ENCODE results near the gene STRA8. TPM values are rescaled to one million over a fixed set of nuclear protein-coding genes. Genes with fewer than 3 reads are reported as not detected.

Gene STRA8, protein sequence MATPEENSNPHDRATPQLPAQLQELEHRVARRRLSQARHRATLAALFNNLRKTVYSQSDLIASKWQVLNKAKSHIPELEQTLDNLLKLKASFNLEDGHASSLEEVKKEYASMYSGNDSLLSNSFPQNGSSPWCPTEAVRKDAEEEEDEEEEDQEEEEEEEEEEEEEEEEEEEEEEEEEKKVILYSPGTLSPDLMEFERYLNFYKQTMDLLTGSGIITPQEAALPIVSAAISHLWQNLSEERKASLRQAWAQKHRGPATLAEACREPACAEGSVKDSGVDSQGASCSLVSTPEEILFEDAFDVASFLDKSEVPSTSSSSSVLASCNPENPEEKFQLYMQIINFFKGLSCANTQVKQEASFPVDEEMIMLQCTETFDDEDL
- not detected in 2 replicates for total RNA-seq

DNA sequence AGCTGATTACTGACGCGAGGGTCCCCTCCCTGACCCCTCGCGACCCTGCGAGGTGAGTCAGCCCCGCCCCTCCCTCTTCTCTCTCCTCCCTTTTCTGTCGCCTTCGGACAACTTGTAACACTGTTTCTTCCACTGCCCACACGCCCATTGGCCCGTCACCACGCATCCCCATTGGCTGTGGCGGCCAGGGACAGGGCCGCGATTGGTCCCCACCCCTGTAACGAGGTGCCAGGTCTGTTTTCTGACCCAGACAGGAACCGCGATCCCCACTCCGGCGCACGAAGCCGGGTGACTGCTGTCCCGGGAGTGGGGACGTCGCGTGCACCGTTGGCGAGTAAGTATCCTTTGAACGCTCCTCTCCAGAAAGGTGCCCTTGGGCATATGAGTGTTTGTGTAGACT, at the start of gene STRA8:
Gene STRA8 (plus strand): TSS at position 269 of the 400 bp plus-strand sequence. CDS start 6,687 bp downstream, outside the sequence.

DNA sequence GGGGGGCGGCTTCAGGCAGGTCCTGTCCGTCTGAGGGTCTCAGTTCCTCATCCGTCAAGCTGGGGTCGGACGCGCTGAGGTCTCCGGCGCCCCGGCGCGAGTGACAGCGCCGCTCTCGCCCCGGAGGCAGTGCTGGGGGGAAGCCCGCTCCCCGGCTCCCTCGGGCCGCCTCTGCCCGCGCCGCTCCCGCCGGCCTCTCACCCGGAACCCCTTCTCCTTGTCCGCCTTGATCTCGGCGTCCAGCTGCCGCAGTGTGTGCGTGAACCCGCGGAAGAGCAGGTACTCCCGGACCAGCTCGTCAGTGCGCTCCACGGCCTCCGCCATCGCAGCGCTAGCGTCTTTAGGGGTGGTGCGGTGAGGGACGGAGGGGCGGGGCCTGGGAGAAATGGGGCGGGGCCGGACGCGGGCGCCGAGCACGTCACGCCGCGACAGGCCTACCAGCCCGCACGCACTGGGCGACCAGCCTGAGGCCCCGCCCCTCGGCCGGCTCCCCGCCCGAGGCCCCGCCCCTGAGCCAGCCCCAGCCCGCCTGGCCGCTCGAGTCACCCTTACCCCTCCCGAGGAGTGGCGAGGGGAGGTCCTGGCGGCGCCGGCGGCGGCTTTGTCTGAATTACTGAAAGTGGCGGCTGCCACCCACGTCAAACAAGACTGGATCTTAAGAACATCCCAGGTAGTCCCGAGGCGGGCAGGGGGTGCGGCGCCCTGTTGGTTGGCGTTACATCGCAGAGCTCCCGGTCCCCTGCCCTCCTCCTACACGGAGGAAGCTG, 22.3 kb upstream of the STRA8 start, which contains the start of gene WDR91:
Gene WDR91 (minus strand): TSS at position 348 of the 767 bp plus-strand sequence. CDS start 24 bp downstream, at position 324.

Small RNA genes lying within 50 kb of the gene (small RNA-seq; reads per million reads assigned to genes)
- 0.33 reads per million, percentile 3 among the genes with 10 or more reads in this experiment for gene MIR6509 (ENCODE audit: low replicate concordance)

Other genes starting within 250 kb of the STRA8 start
- 0.22 and 0.72 TPM in 2 replicates for gene AGBL3, start 247.3 kb upstream of the STRA8 start, total RNA-seq
- 3.0 and 15.3 TPM in 2 replicates for gene TMEM140, start 85.8 kb upstream of the STRA8 start, total RNA-seq
- 39.2 and 47.5 TPM in 2 replicates for gene CYREN, start 63.1 kb upstream of the STRA8 start, total RNA-seq
- 4.8 and 6.7 TPM in 2 replicates for gene WDR91, start 22.3 kb upstream of the STRA8 start, total RNA-seq